Fibroblast of lung (primary cell): ENCODE measurements around the gene ZNF219. TPM values are rescaled to one million over a fixed set of nuclear protein-coding genes. Genes with fewer than 3 reads are reported as not detected.

ENCODE experiments used
- DNase-seq, 2 donors: peaks; one replicate each; pipeline versions ENCODE4 v3.0.0 to v3.0.0-alpha.2; 2010; ENCODE audit warnings: low read depth in 2 of 2
- H2AFZ ChIP-seq: 2 replicates; pipeline ENCODE4 v1.5.1; 2012; ENCODE audit warnings: low read length, control low read depth, inconsistent platforms
- H3K27ac ChIP-seq: 2 replicates; pipeline ENCODE4 v1.5.1; 2011; ENCODE audit warnings: low read length, control low read depth; ENCODE audit not compliant: insufficient read depth
- H3K27me3 ChIP-seq: 2 replicates; pipeline ENCODE4 v1.5.1; 2011; ENCODE audit warnings: mild to moderate bottlenecking, low read length; ENCODE audit not compliant: control insufficient read depth, insufficient read depth
- H3K36me3 ChIP-seq: 2 replicates; pipeline ENCODE4 v1.5.1; 2011; ENCODE audit warnings: low read length; ENCODE audit not compliant: control insufficient read depth, insufficient read depth
- H3K4me1 ChIP-seq: 2 replicates; pipeline ENCODE4 v1.5.1; 2011; ENCODE audit warnings: low read length; ENCODE audit not compliant: control insufficient read depth, insufficient read depth; ENCODE audit errors: extremely low read depth
- H3K4me2 ChIP-seq: 2 replicates; pipeline ENCODE4 v1.5.1; 2011; ENCODE audit warnings: low read length, control low read depth; ENCODE audit not compliant: insufficient read depth; ENCODE audit errors: extremely low read depth
- H3K4me3 ChIP-seq, 4 experiments: fragments of 200-600 bp in 1 of 4; sonication (generic) in 1 of 4; replicated peaks in 1 of 4; 2 replicates each; pipeline ENCODE4 v1.5.1; 2011 to 2016; ENCODE audit warnings: low read length in 4 of 4, low read depth in 3 of 4, mild to moderate bottlenecking in 3 of 4, control low read depth in 2 of 4, inconsistent platforms in 1 of 4, mixed read lengths in 1 of 4; ENCODE audit not compliant: insufficient read depth in 1 of 4; ENCODE audit errors: control extremely low read depth in 1 of 4
- H3K79me2 ChIP-seq: 2 replicates; pipeline ENCODE4 v1.5.1; 2012; ENCODE audit warnings: mild to moderate bottlenecking, low read length, inconsistent platforms; ENCODE audit not compliant: control insufficient read depth, insufficient read depth
- H3K9ac ChIP-seq: 2 replicates; pipeline ENCODE4 v1.5.1; 2011; ENCODE audit warnings: mild to moderate bottlenecking, low read length, control low read depth; ENCODE audit not compliant: insufficient read depth
- H3K9me3 ChIP-seq: 2 replicates; pipeline ENCODE4 v1.5.1; 2012; ENCODE audit warnings: low read depth, low read length; ENCODE audit not compliant: control insufficient read depth, insufficient read depth
- H4K20me1 ChIP-seq: 2 replicates; pipeline ENCODE4 v1.5.1; 2011; ENCODE audit warnings: low read length; ENCODE audit not compliant: control insufficient read depth, insufficient read depth; ENCODE audit errors: extremely low read depth
- CTCF ChIP-seq, 2 donors: IDR thresholded peaks in 1 of 2; conservative IDR thresholded peaks in 1 of 2; 1 replicate in 1 of 2; 2 replicates in 1 of 2; pipeline ENCODE4 v1.5.1; 2011 to 2012; ENCODE audit warnings: low read length in 2 of 2, control low read depth in 1 of 2, inconsistent platforms in 1 of 2, low read depth in 1 of 2, mild to moderate bottlenecking in 1 of 2
- EZH2 ChIP-seq: IDR thresholded peaks from 2 replicates; pipeline ENCODE4 v1.5.1; 2012; ENCODE audit warnings: low read length, control low read depth, mild to moderate bottlenecking; ENCODE audit errors: missing control alignments
- polyA minus RNA-seq: library from RNA; depleted of rRNA, polyadenylated mRNA; stranded (reverse); fragments of >200 nt; gene quantifications from 2 replicates; pipeline ENCODE4 v1.2.3, GENCODE V29; 2011; ENCODE audit warnings: low replicate concordance
- polyA plus RNA-seq, 2 donors: library from polyadenylated mRNA; depleted of rRNA in 1 of 2; stranded (reverse) in 1 of 2; unstranded in 1 of 2; fragments of >200 nt; gene quantifications; 2 replicates each; pipeline ENCODE4 v1.2.1, GENCODE V29; 2011 to 2012; ENCODE audit warnings: missing spikeins in 1 of 2
- total RNA-seq: library from RNA; depleted of rRNA; stranded (reverse); fragments of >200 nt; gene quantifications from 2 replicates; pipeline ENCODE4 v1.2.1, GENCODE V29; 2014

The ZNF219 gene
- total RNA-seq (3.9 and 4.6 TPM in 2 replicates), polyA plus RNA-seq (2.2 and 2.4 TPM in 2 replicates), polyA minus RNA-seq (1.1 and 2.3 TPM in 2 replicates)
- polyA plus RNA-seq (2012) = 3.4 and 5.2 TPM in 2 replicates

GRCh38 chr14:21098076-21098891, at the start of gene ZNF219:
Gene ZNF219, minus strand, starts transcription at chr14:21098655. Its CDS starts 5,064 bp downstream, at chr14:21093591.
- TF ChIP-seq EZH2 = peak; percentile 21
- no peak for TF ChIP-seq CTCF (conservative IDR thresholded peaks at IDR 0.05 in 1 of 2, IDR thresholded peaks at IDR 0.05 in 1 of 2; ENCODE audit: low read depth in 1 of 2, low read length in 2 of 2)
- Histone ChIP-seq H3K27me3 (no peaks in the 10 kb centered on the region), H3K4me1 (peaks cover 5% of the 10 kb centered on the region), H3K4me2 (peak within 1 kb of the TSS; percentile 85), H4K20me1 (no peaks in the 10 kb centered on the region), H3K36me3 (no peaks in the 10 kb centered on the region), H2AFZ (peak within 1 kb of the TSS; percentile 41), H3K9ac (no peak within 1 kb of the TSS), H3K9me3 (no peaks in the 10 kb centered on the region), H3K79me2 (no peaks in the 10 kb centered on the region), H3K27ac (no peak within 1 kb of the TSS), H3K4me3 (peak within 1 kb of the TSS; percentile 55 to 84 (median 64))
- peak; percentile 30 to 48 for DNase-seq

- Histone ChIP-seq H3K79me2 (no peaks in the 10 kb centered on the region), H3K27me3 (peaks cover 2% of the 10 kb centered on the region), H3K27ac (no peak overlapping the region), H3K9me3 (no peaks in the 10 kb centered on the region), H3K4me2 (no peak overlapping the region), H3K4me3 (no peak overlapping the region), H3K4me1 (no peaks in the 10 kb centered on the region), H3K9ac (no peak overlapping the region), H4K20me1 (no peaks in the 10 kb centered on the region), H3K36me3 (no peaks in the 10 kb centered on the region), H2AFZ (no peak overlapping the region)
- TF ChIP-seq EZH2 (no peak), CTCF (conservative IDR thresholded peaks at IDR 0.05 in 1 of 2, IDR thresholded peaks at IDR 0.05 in 1 of 2; ENCODE audit: low read depth in 1 of 2, low read length in 2 of 2) (no peak)
- no peak for DNase-seq
Measured at GRCh38 chr14:21145437-21145836, 47.0 kb upstream of the ZNF219 start.

GRCh38 chr14:21142357-21142756, 43.9 kb upstream of the ZNF219 start:
- Histone ChIP-seq H3K79me2 (no peaks in the 10 kb centered on the region), H3K36me3 (no peaks in the 10 kb centered on the region), H3K4me1 (no peaks in the 10 kb centered on the region), H3K27me3 (no peaks in the 10 kb centered on the region), H2AFZ (no peak overlapping the region), H3K4me2 (no peak overlapping the region), H3K9me3 (no peaks in the 10 kb centered on the region), H3K27ac (no peak overlapping the region), H3K4me3 (no peak overlapping the region), H4K20me1 (no peaks in the 10 kb centered on the region), H3K9ac (no peak overlapping the region)
- DNase-seq = no peak
- TF ChIP-seq EZH2 = no peak
- no peak for TF ChIP-seq CTCF (conservative IDR thresholded peaks at IDR 0.05 in 1 of 2, IDR thresholded peaks at IDR 0.05 in 1 of 2; ENCODE audit: low read depth in 1 of 2, low read length in 2 of 2)
